Measurements from ENCODE around the gene DENND1A. TPM values are rescaled to one million over a fixed set of nuclear protein-coding genes. Genes with fewer than 3 reads are reported as not detected.

DENND1A gene
- polyA plus RNA-seq, 2 of the 4 experiments (the other 2 are of a cell fraction), result 15.1 to 21.9 TPM

DNA sequence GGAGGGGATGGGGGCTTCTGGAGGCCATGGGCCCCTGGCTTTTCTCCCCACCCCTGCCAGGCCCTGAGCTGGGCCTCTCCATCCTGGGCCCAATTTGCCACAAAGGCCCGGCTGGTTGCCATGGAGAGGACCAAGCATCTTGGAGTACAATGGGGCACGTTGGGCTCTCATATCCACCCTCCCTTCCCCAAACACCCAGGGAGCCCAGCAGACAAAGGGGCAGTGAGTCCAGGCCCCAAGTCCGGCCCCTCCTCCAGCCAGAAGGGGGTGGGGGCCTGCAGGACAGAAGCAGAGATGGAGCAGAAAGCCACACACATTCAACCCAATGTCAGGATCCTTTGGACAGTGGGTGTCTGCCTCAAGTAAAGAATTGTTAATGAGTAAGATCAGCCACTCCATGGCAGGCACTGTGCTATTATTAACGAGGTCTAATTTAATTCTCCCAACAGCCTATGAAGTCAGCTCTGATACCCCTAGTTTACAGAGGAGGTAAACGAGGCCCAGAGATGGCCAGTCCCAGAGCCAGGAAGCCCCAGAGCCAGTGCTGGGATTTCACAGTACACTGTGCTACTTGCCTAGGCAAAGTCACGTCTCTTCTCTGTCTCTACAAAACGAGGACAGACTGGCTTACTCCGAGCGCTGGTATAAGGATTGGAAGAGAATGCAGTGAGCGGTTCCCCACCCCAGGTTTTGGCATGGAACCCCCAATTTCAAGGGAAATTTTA lies 571.6 kb downstream of the DENND1A start:
- H3K4me1 ChIP-seq, result peaks cover 13% of the 10 kb centered on the region; the same call in 2 of the 3 replicates
- 69% methylated on average over 8 of the region's 10 CpGs for WGBS (ENCODE audit: missing lambda C conversion rate)
- TF ChIP-seq FOXS1 (CRISPR knock-in tag; IDR thresholded peaks at IDR 0.05) (no peak), POLR2A (IDR thresholded peaks at IDR 0.05; ENCODE audit: low read length) (no peak), MAFK (IDR thresholded peaks at IDR 0.05; ENCODE audit: partially characterized antibody) (no peak)
- TF ChIP-seq, protein P1, sequence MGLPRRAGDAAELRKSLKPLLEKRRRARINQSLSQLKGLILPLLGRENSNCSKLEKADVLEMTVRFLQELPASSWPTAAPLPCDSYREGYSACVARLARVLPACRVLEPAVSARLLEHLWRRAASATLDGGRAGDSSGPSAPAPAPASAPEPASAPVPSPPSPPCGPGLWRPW (IDR thresholded peaks at IDR 0.05), result no peak

DNA sequence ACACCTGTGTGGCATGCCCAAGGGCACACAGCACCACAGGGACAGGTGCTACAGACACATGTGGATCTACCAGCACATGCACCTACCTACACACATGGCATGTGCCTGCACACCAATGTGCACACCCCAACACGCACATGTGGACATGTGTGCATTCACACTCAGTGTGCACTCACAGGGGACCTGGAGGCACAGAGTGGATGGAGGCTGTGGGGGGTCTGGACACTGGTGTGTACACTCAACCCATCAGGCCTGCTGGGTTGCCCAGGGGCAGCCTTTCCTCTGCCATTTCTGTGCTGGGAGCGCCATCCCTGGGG lies 572.2 kb downstream of the DENND1A start:
- Histone ChIP-seq H3K4me1 (peaks cover 13% of the 10 kb centered on the region; the same call in 2 of the 3 replicates), H3K27ac (no peak overlapping the region), H3K4me2 (no peak overlapping the region), H3K4me3 (no peak overlapping the region), H3K9me3 (no peaks in the 10 kb centered on the region)
- WGBS (ENCODE audit: missing lambda C conversion rate), result no CpG with 5 or more reads among the region's 2 CpGs
- ChIA-PET POLR2A (no interaction called here), CTCF (interaction anchor here (1.4 to 6.2 kb wide), 3 partner anchors 9 to 266 kb away, joined by 3 to 130 read pairs (median 84); no protein-coding TSS in a partner anchor)
- no peak for TF ChIP-seq CBX8 (IDR thresholded peaks at IDR 0.05)
- TF ChIP-seq TFCP2L1 (CRISPR knock-in tag; IDR thresholded peaks at IDR 0.05), result no peak
- TF ChIP-seq, protein P2, sequence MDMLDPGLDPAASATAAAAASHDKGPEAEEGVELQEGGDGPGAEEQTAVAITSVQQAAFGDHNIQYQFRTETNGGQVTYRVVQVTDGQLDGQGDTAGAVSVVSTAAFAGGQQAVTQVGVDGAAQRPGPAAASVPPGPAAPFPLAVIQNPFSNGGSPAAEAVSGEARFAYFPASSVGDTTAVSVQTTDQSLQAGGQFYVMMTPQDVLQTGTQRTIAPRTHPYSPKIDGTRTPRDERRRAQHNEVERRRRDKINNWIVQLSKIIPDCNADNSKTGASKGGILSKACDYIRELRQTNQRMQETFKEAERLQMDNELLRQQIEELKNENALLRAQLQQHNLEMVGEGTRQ (IDR thresholded peaks at IDR 0.05), result no peak
- no peak for TF ChIP-seq CEBPB (IDR thresholded peaks at IDR 0.05)
- TF ChIP-seq TP53 (CRISPR knock-in tag; IDR thresholded peaks at IDR 0.05), result no peak
- no peak for TF ChIP-seq CHD4 (IDR thresholded peaks at IDR 0.05; ENCODE audit: borderline replicate concordance)
- no peak for TF ChIP-seq JUN (IDR thresholded peaks at IDR 0.05)
- no peak for TF ChIP-seq ZSCAN20 (CRISPR knock-in tag; IDR thresholded peaks at IDR 0.05)
- no peak for TF ChIP-seq RCOR1 (IDR thresholded peaks at IDR 0.05; ENCODE audit: low read depth, low read length)
- TF ChIP-seq, protein P3, sequence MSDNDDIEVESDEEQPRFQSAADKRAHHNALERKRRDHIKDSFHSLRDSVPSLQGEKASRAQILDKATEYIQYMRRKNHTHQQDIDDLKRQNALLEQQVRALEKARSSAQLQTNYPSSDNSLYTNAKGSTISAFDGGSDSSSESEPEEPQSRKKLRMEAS (IDR thresholded peaks at IDR 0.05), result no peak
- TF ChIP-seq, protein P4, sequence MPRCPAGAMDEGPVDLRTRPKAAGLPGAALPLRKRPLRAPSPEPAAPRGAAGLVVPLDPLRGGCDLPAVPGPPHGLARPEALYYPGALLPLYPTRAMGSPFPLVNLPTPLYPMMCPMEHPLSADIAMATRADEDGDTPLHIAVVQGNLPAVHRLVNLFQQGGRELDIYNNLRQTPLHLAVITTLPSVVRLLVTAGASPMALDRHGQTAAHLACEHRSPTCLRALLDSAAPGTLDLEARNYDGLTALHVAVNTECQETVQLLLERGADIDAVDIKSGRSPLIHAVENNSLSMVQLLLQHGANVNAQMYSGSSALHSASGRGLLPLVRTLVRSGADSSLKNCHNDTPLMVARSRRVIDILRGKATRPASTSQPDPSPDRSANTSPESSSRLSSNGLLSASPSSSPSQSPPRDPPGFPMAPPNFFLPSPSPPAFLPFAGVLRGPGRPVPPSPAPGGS (IDR thresholded peaks at IDR 0.05), result no peak
- TF ChIP-seq HDAC2 (IDR thresholded peaks at IDR 0.05), result no peak
- no peak for TF ChIP-seq EHMT2 (IDR thresholded peaks at IDR 0.05; ENCODE audit: low read depth)
- DNase-seq (ENCODE audit: low read depth in 1 of 2, low spot score in 1 of 2) (no peak), FAIRE-seq (no peak), ATAC-seq (no peak)

More for the DNA sequence above, 571.6 kb downstream of the DENND1A start:
- H3K9me3 ChIP-seq, result no peaks in the 10 kb centered on the region
- no peak for DNase-seq (ENCODE audit: low read depth in 1 of 2, low spot score in 1 of 2)
- no peak overlapping the region for H3K4me2 ChIP-seq
- ATAC-seq, result no peak
- no peak for FAIRE-seq
- ChIA-PET CTCF (interaction anchor here (0.7 kb wide), 1 partner anchor 71 kb away, joined by 4 read pairs; no protein-coding TSS in a partner anchor), POLR2A (no interaction called here)
- no peak overlapping the region for H3K4me3 ChIP-seq
- no peak overlapping the region for H3K27ac ChIP-seq

DNA sequence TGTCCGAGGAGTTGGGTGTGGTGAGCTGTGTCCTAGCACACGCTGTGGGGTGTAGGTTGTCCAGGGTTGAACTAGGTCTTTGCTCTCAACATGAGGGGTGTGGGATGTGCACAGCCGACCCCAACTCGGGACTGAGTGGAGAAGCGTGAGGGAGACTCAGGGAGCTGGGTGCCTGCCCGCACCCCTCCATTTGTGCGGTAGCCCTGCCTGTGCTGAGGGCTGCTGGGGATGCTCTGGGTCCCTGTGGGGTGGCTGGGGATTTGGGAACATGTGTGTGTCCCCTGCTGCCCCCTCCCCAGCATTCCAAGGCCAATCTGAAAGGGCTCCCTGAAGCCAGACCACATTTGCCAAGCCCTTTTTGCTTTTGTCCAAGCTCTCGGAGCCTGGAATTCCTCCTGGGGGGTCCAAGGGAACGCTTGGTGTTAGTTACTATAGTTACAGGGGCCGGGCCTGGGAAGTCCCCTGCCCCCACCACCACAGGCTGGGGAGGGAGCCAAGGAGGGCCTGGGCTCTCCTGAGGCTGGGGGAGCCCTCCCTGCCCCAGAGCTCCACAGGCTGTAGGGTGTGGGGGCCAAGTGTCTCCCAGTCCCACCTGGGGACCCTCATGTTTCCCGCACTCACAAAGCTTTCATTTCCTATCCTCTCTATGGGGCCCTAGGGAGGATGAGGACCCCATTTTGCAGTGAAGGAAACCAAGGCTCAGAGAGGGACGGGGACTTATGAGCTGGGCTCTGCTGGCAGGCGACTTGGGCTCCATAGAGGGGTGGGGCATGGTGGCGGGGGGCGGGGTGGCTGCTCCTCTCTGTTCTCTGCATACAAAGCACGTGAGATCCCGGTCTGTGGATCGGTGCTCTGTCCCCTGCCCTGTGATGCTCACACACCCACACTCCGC lies 572.8 kb downstream of the DENND1A start:
- DNase-seq (ENCODE audit: low read depth in 1 of 2, low spot score in 1 of 2) (no peak), ATAC-seq (no peak), FAIRE-seq (no peak)
- 66% methylated on average over 17 of the region's 19 CpGs for WGBS (ENCODE audit: missing lambda C conversion rate)
- POLR2A ChIA-PET, result no interaction called here
- H3K27ac ChIP-seq, result no peak overlapping the region
- CTCF ChIA-PET, result interaction anchor here (0.7 to 6.2 kb wide), 6 partner anchors 9 to 681 kb away, joined by 3 to 130 read pairs (median 4); no protein-coding TSS in a partner anchor
- no peak overlapping the region for H3K4me2 ChIP-seq
- peaks cover 13% of the 10 kb centered on the region; the same call in 2 of the 3 replicates for H3K4me1 ChIP-seq
- H3K4me3 ChIP-seq, result no peak overlapping the region
- no peaks in the 10 kb centered on the region for H3K9me3 ChIP-seq
- TF ChIP-seq, protein P1 (IDR thresholded peaks at IDR 0.05), result no peak
- TF ChIP-seq KDM1A (IDR thresholded peaks at IDR 0.05; ENCODE audit: low read depth), result no peak
- no peak for TF ChIP-seq MAFK (IDR thresholded peaks at IDR 0.05; ENCODE audit: partially characterized antibody)
- TF ChIP-seq EHF (CRISPR knock-in tag; IDR thresholded peaks at IDR 0.05), result no peak
- TF ChIP-seq JUN (IDR thresholded peaks at IDR 0.05), result no peak
- TF ChIP-seq, protein P5, sequence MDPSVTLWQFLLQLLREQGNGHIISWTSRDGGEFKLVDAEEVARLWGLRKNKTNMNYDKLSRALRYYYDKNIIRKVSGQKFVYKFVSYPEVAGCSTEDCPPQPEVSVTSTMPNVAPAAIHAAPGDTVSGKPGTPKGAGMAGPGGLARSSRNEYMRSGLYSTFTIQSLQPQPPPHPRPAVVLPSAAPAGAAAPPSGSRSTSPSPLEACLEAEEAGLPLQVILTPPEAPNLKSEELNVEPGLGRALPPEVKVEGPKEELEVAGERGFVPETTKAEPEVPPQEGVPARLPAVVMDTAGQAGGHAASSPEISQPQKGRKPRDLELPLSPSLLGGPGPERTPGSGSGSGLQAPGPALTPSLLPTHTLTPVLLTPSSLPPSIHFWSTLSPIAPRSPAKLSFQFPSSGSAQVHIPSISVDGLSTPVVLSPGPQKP (IDR thresholded peaks at IDR 0.05; ENCODE audit: low read depth, low read length), result no peak
- TF ChIP-seq SMC3 (IDR thresholded peaks at IDR 0.05), result no peak
- no peak for TF ChIP-seq HOXB5 (CRISPR knock-in tag; IDR thresholded peaks at IDR 0.05)
